LNCaP clone FGC (cell line): ENCODE data around the gene NUDT16.

Experiments
- DNase-seq: peaks from one replicate; pipeline ENCODE4 v3.0.0-alpha.2; 2011; ENCODE audit warnings: low read depth
- H3K4me3 ChIP-seq: 2 replicates; pipeline ENCODE4 v1.5.1; 2011; ENCODE audit warnings: mild to moderate bottlenecking, low read depth, low read length, control low read depth
- TF ChIP-seq, protein P1 (sequence below): IDR thresholded peaks from 2 replicates; pipeline ENCODE4 v1.5.1; 2012; ENCODE audit warnings: mild to moderate bottlenecking; ENCODE audit not compliant: control insufficient read depth, insufficient read depth; ENCODE audit errors: extremely low read depth

The NUDT16 gene

DNA sequence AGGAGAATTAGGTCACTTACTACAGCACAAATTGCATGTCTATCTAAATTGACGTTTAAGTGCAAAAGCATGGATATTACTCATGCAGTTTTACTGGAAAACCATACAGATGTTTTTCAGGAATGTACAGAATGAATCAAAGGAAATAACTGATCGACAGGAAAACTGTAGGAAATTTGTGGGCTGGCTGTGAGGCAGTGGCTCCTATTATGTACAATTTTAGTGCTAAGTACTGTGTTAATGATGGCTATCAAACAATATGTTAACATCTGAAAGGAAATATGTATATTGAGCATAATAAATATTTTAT lies 6.9 kb downstream of the NUDT16 start:
- no peak overlapping the region for H3K4me3 ChIP-seq
- TF ChIP-seq, protein P1, sequence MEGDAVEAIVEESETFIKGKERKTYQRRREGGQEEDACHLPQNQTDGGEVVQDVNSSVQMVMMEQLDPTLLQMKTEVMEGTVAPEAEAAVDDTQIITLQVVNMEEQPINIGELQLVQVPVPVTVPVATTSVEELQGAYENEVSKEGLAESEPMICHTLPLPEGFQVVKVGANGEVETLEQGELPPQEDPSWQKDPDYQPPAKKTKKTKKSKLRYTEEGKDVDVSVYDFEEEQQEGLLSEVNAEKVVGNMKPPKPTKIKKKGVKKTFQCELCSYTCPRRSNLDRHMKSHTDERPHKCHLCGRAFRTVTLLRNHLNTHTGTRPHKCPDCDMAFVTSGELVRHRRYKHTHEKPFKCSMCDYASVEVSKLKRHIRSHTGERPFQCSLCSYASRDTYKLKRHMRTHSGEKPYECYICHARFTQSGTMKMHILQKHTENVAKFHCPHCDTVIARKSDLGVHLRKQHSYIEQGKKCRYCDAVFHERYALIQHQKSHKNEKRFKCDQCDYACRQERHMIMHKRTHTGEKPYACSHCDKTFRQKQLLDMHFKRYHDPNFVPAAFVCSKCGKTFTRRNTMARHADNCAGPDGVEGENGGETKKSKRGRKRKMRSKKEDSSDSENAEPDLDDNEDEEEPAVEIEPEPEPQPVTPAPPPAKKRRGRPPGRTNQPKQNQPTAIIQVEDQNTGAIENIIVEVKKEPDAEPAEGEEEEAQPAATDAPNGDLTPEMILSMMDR = no peak
- no peak for DNase-seq

DNA sequence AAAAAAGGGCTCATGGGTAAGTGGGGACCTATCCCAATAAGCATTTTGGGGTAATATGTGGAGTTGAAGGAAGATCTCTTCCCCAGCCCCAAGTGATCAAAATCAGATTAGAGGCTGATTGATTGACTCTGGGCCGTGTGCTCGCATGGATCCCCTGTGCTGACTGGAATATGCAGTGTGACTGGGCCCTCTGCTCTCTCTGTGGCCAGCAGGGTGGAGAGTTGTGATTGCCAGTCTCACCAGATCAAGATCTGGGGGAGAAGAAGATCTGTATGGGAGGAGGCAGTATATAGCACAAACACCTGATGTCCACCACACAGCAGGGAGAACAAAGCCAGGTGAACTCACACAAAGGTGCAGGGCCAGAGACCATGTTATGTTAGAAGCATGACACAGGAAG lies 8.8 kb downstream of the NUDT16 start:
- TF ChIP-seq, protein P1 = no peak
- H3K4me3 ChIP-seq = no peak overlapping the region
- no peak for DNase-seq

DNA sequence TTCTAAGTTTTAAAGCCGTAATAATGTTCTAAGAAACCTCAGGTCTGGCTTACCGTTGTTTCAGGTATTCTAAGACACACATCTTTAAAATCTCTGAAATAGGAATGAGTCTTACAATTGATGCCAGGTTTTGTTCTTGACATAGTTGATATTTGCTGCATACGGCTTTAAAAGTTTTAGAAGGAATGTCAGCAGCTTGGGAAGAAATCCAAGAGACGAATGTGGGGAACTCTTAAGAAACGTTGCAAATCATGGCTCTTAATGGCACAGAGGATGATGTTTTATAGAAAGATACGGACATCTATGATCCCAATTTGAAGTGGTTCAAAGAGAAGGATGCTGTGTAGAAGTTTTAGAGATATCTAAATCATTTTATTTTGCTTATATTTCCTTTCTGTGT lies 11.5 kb downstream of the NUDT16 start:
- TF ChIP-seq, protein P1 = no peak
- no peak overlapping the region for H3K4me3 ChIP-seq
- no peak for DNase-seq

DNA sequence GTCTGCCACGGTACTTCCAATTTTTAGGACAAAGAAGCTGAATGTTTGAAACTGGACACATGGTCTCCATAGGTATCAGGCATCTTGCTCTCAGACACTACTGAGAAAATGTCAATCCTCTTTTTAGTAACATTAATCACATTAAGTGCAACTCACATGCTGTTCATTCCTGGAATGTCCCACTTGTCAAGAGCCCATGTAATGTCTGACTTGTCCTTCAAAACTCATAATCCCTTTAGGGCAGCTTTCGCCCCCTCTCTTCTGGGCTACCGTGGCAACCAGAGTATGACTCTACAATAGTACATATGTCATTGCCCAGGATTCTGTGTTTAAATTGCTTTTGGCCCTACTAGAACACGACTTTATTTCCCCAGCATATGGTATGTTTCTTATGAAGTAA lies 12.3 kb downstream of the NUDT16 start:
- DNase-seq = no peak
- no peak overlapping the region for H3K4me3 ChIP-seq
- TF ChIP-seq, protein P1 = no peak

DNA sequence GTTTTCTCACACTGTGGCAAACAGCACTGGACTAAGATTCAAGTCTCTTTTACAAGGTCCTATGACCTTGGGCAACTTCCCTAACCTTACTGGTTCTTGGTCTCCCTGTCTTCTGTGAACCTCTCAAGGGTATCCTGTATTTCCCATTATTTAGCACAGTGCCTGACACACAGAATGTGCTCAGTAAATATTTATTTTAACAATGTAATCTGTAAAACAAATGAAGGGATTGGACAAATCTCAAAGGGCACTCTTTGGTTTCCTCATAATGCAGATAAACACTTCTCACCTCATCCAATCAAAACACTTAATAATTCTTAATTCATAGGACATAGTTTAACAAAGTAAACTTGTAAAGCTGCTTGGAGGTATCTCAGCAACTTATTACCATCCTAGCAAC lies 12.8 kb downstream of the NUDT16 start:
- TF ChIP-seq, protein P1 = no peak
- DNase-seq = peak; percentile 48
- no peak overlapping the region for H3K4me3 ChIP-seq

DNA sequence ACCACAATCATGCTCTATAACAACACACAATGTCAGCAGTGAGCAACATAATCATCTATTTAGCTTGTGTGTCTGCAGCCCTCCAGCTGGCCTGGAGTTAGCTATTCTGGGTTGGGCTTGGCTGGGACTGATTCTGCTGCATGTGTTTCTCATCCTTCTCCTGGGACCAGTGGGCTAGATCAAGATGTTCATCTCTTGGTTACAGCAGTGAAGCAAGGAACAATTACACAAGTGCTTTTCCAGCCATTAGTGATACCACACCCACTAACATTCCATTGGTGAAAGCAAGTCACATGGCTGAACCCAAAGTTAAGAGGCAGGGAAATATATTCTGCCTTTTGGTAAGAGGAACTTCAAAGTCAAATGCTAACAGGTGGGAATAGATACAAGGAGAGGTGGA lies 14.6 kb downstream of the NUDT16 start:
- DNase-seq = no peak
- TF ChIP-seq, protein P1 = no peak
- H3K4me3 ChIP-seq = no peak overlapping the region

DNA sequence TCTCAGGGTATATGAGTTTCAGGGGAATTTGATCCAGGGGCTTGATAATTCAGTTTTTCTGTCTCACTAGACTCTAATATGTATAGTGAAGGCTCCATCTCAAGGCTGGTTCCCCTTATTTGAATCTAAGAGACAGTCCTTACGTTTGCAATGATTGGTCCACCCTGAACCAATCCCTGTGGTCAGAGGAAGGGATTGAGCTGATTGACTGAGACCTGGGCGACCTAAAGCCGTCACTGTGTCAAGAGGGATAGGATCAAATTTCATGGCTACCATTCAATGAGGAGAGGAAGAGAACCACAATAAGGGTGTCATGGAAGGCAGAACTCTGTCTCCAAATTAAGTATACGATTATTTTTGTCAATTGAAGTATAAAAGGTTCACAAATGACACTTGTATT lies 16.3 kb downstream of the NUDT16 start:
- TF ChIP-seq, protein P1 = no peak
- no peak overlapping the region for H3K4me3 ChIP-seq
- DNase-seq = no peak
